ENCODE data around the gene ATP6V0A1. TPM values are rescaled to one million over a fixed set of nuclear protein-coding genes. Genes with fewer than 3 reads are reported as not detected.
"Not testable (repeated sequence)": the region's sequence is repeated elsewhere in the genome, so short reads cannot be mapped to it uniquely, and the experiment has no call there.

The ATP6V0A1 gene
- total and polyA plus RNA-seq, 10 donors: 23.0 to 140 (median 110) TPM

DNA sequence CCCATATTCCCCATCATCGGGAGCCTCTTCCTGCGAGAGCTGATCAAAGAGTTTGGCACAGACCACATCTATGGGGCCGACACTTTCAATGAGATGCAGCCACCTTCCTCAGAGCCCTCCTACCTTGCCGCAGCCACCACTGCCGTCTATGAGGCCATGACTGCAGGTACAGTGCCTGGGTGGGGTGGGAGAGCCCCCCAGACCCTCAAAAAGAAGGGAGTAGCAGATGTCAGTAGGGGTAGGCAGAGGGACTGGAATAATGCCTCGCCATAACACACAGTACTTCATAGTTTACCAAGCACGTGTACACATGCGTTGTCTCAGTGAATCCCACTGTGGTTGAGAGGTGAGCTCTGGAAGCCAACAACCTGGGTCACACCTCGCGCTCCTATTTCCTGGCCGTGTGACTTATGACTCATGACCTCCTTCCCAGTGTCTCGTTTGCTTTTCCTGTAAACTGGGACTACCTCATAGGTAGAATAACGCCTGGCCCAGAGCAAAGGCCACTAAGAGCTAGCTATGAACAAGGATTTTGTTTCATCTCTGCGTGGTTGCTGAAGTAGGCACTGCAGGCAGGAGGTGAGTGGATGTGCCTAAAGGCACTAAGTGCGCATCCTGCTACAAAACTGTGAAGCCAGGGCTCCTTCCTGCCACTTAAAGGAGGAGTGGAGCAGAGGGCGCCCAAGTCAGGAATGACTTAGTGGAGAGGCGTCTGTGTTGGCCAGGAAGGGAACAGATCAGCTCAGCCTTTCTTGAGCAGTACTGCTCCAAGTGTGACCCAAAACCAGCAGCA lies 82.6 kb downstream of the ATP6V0A1 start:
- H3K27me3 ChIP-seq (replicated peaks in 1 of 7): no peaks in the 10 kb centered on the region
- H3K27ac ChIP-seq: peak overlapping the region in 2 of 8 donors; percentile 5 to 28
- 73 to 81% (median 78%) methylated on average over 17 of the region's 17 CpGs for WGBS, 5 donors
- no peak for DNase-seq
- TF ChIP-seq, protein P1, sequence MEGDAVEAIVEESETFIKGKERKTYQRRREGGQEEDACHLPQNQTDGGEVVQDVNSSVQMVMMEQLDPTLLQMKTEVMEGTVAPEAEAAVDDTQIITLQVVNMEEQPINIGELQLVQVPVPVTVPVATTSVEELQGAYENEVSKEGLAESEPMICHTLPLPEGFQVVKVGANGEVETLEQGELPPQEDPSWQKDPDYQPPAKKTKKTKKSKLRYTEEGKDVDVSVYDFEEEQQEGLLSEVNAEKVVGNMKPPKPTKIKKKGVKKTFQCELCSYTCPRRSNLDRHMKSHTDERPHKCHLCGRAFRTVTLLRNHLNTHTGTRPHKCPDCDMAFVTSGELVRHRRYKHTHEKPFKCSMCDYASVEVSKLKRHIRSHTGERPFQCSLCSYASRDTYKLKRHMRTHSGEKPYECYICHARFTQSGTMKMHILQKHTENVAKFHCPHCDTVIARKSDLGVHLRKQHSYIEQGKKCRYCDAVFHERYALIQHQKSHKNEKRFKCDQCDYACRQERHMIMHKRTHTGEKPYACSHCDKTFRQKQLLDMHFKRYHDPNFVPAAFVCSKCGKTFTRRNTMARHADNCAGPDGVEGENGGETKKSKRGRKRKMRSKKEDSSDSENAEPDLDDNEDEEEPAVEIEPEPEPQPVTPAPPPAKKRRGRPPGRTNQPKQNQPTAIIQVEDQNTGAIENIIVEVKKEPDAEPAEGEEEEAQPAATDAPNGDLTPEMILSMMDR (IDR thresholded peaks at IDR 0.05 in 8 of 11, conservative IDR thresholded peaks at IDR 0.05 in 3 of 11): no peak
- TF ChIP-seq POLR2AphosphoS5 (IDR thresholded peaks at IDR 0.05) (no peak), POLR2A (IDR thresholded peaks at IDR 0.05) (no peak)
- peaks cover 9 to 40% (median 18%) of the 10 kb centered on the region in 6 donors for H3K4me1 ChIP-seq
- intact Hi-C loops (cut with DNase I; ENCODE audit: low total_unique reads): no loop called here
- H3K4me3 ChIP-seq: no peak overlapping the region
- H3K36me3 ChIP-seq: peaks cover 0 to 82% (median 46%) of the 10 kb centered on the region in 6 donors
- H3K9me3 ChIP-seq: no peaks in the 10 kb centered on the region

DNA sequence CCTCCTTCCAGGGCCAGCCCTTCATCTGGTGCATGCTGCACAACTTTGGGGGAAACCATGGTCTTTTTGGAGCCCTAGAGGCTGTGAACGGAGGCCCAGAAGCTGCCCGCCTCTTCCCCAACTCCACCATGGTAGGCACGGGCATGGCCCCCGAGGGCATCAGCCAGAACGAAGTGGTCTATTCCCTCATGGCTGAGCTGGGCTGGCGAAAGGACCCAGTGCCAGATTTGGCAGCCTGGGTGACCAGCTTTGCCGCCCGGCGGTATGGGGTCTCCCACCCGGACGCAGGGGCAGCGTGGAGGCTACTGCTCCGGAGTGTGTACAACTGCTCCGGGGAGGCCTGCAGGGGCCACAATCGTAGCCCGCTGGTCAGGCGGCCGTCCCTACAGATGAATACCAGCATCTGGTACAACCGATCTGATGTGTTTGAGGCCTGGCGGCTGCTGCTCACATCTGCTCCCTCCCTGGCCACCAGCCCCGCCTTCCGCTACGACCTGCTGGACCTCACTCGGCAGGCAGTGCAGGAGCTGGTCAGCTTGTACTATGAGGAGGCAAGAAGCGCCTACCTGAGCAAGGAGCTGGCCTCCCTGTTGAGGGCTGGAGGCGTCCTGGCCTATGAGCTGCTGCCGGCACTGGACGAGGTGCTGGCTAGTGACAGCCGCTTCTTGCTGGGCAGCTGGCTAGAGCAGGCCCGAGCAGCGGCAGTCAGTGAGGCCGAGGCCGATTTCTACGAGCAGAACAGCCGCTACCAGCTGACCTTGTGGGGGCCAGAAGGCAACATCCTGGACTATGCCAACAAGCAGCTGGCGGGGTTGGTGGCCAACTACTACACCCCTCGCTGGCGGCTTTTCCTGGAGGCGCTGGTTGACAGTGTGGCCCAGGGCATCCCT lies 84.8 kb downstream of the ATP6V0A1 start:
- no peak for TF ChIP-seq POLR2A (IDR thresholded peaks at IDR 0.05)
- peak; percentile 27 to 73 (median 48) for TF ChIP-seq POLR2AphosphoS5 (IDR thresholded peaks at IDR 0.05)
- TF ChIP-seq, protein P1 (IDR thresholded peaks at IDR 0.05 in 8 of 11, conservative IDR thresholded peaks at IDR 0.05 in 3 of 11): no peak
- peaks cover 0 to 29% (median 9%) of the 10 kb centered on the region in 6 donors for H3K4me1 ChIP-seq
- DNase-seq: no peak
- no peak overlapping the region for H3K4me3 ChIP-seq
- peaks cover 0 to under 1% (median 0%) of the 10 kb centered on the region in 7 donors for H3K27me3 ChIP-seq (replicated peaks in 1 of 7)
- peaks cover 0 to 71% (median 44%) of the 10 kb centered on the region in 6 donors for H3K36me3 ChIP-seq
- H3K27ac ChIP-seq: peak overlapping the region in 2 of 8 donors; percentile 18 to 55
- WGBS, 5 donors: 90 to 95% (median 93%) methylated on average over 23 to 39 of the region's 39 CpGs
- intact Hi-C loops (cut with DNase I; ENCODE audit: low total_unique reads): no loop called here
- H3K9me3 ChIP-seq: no peaks in the 10 kb centered on the region

DNA sequence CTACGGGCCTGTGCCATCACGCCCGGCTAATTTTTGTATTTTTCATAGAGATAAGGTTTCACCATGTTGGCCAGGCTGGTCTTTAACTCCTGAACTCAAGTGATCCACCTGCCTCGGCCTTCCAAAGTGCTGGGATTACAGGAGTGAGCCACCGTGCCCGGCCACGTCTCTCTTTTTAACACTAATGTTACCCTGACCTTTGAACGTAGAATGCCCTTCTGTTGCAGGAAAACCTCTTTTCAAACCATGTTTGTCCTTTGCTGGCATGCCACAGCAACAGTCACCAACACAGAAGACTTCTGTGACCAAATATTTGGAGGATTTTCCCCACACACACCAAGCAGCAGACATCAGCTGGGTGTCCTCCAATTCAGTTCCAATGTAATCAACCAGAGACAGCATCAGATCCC lies 86.2 kb downstream of the ATP6V0A1 start:
- Histone ChIP-seq H3K36me3 (peaks cover 0 to 57% (median 31%) of the 10 kb centered on the region in 6 donors), H3K27me3 (replicated peaks in 1 of 7) (peaks cover 0 to 4% (median 0%) of the 10 kb centered on the region in 7 donors), H3K4me3 (no peak overlapping the region), H3K4me1 (peaks cover 5 to 36% (median 16%) of the 10 kb centered on the region in 6 donors), H3K27ac (no peak overlapping the region), H3K9me3 (no peaks in the 10 kb centered on the region)
- DNase-seq: no peak
- WGBS, 5 donors: 71 to 80% (median 80%) methylated on average over 8 of the region's 8 CpGs
- TF ChIP-seq, protein P1 (IDR thresholded peaks at IDR 0.05 in 8 of 11, conservative IDR thresholded peaks at IDR 0.05 in 3 of 11): no peak
- no peak for TF ChIP-seq POLR2AphosphoS5 (IDR thresholded peaks at IDR 0.05)
- intact Hi-C loops (cut with DNase I; ENCODE audit: low total_unique reads): no loop called here

DNA sequence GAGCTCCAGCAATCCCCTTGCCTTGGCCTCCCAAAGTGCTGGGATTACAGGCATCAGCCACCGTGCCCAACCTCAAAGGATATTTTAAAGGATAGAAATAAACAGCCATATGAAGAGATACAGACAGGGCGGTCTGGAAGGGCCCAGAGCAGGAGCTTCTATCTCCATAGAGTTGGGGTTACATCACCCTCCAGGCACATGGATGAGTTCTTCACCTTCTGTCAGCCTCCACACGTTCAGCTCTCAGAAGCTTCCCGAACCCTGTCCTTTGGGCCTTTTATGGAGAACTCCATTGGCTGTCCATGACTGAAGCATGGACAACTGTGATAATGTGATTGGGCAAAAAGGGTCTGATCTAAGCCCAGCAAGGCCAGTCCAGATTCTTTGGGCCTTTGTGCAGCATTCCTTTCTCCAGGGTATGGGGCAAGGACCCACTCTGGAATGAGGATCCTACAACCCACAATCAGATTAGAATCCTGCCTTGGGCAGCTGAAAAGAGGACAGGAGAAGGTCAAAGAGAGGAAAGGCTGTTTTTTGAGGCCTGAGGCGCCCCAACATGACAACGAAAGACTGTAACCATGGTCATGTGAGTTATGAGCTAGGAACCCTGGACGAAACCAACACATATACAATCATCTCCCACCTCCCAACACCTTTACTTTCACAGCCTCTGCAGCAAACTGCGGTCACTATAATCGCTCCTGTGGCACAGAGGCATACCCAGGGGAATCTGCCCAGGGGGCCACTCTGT lies 87.3 kb downstream of the ATP6V0A1 start:
- H3K4me1 ChIP-seq: peaks cover 5 to 33% (median 16%) of the 10 kb centered on the region in 6 donors
- intact Hi-C loops (cut with DNase I; ENCODE audit: low total_unique reads); H3K9me3 ChIP-seq; DNase-seq; H3K4me3 ChIP-seq; H3K27ac ChIP-seq; H3K27me3 ChIP-seq (replicated peaks in 1 of 7): not testable (repeated sequence)
- WGBS, 5 donors: 91 to 93% (median 92%) methylated on average over 8 to 9 of the region's 9 CpGs
- peaks cover 0 to 46% (median 30%) of the 10 kb centered on the region in 6 donors for H3K36me3 ChIP-seq

Data from spleen (tissue), 11 donors.